SH-SY5Y (cell line): ENCODE results near the gene FTMT.

Experiments used
- GATA2 ChIP-seq: IDR thresholded peaks from 2 replicates; pipeline ENCODE4 v1.6.1; 2011; ENCODE audit warnings: mild to moderate bottlenecking, low read depth, low read length
- GATA3 ChIP-seq: IDR thresholded peaks from 2 replicates; pipeline ENCODE4 v1.6.1; 2011; ENCODE audit warnings: low read depth, mild to moderate bottlenecking, low read length, moderate library complexity

The FTMT gene

DNA sequence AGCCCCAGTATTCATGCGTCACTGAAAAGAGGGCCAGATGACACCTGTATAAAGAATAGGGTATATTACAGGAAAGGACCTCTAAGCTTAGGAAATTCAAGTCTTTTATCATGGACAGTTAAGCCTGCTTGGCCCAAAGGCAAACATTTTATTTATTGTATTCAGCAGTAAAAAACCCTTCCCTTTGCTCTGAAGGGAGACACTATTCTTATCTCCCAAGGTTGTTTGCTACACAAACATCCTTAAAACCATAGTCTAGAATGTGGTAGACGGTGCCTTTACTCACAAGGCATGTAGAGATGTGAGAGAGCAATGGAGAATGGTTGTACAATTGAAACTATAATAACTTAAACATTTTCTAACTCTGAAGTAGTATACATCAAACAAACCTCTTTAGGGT lies 33.9 kb downstream of the FTMT start:
- TF ChIP-seq GATA2 (no peak), GATA3 (no peak)

DNA sequence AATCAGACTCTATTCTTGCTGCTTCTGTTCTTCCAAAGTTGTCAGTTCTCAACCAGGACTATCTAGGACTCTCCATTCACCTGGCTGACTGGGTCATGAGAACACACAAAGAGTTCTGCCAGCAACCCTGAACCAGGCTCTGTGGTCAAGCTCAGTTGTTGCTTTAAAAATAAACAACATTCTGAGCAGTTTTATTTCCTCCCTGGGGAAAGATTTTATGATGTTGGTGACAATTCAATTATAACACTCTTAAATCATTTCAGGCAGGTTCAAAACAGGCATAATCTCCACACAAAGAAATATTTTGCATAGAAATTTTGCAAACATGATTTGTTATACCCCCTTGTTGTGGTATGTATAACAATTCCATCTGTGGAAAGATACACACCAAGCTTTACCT lies 36.0 kb downstream of the FTMT start:
- TF ChIP-seq GATA3 (no peak), GATA2 (no peak)

DNA sequence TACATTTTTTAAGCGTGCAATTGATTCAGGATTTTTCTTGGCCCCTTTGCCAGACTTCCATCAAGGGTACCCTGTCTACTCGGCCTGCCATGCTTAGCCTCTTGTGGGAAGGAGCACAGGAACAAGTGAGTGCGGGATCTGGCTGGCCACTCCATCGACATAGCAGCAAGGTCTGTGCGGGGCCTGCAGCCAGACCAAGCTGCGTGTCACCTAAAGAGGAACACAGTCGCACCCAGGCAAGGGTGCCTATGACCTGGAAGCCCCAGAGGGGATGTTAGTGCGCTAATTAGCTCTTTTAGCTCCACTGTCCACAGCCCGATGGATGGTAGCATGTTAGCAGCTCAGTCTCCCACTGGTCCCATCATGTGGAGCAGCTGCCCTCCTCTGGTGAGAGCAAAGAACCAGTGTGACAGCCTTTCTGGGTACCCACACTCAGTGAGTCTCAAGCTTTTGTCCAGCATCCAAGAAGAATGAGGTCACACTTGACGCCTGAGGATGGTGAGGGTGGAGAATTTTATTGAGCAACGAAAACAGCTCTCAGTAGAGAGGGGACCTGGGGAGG lies 38.7 kb downstream of the FTMT start:
- TF ChIP-seq GATA2 (no peak), GATA3 (no peak)

DNA sequence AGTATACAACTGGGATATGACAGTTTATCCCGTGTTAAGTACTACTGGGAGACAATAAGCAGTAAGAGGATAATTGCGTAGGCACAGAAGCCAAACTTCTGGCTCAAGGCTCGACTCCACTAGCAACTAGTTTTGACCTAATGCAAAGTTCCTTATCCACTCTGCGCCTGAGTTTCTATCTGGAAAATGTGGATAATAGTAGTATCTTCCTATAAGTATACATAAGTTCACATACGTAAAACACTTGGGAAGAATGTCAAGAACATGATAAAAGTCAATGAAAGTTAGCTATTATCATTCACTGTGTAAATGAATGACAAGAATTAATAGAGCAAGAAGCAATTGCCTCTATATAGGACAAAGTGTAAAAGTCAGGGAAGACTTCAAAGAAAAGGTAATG lies 45.7 kb downstream of the FTMT start:
- TF ChIP-seq GATA2 (no peak), GATA3 (no peak)

DNA sequence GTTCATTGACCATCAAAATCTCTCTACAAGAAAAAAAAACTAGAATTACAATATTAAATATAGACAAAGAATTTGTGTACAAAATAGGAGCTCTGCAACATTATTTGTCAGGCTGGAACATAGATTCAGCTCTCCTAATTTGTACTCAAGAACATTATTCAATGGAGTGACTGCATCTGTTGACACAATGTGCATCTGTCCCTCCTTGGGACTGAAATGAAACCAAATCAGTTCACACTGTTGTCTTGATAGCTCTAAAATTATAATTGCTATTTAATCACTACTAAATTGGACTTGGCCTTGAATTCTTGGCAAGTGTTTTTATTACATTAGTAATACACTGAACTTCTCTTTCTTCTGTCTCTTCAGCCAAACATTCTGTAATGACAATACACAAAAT lies 47.7 kb downstream of the FTMT start:
- no peak for TF ChIP-seq GATA2
- TF ChIP-seq GATA3 = no peak
